Glutamatergic neuron (in vitro differentiated cells): ENCODE data around the gene POLR3K. TPM values are rescaled to one million over a fixed set of nuclear protein-coding genes. Genes with fewer than 3 reads are reported as not detected.

Experiments
- DNase-seq: peaks from one replicate; pipeline ENCODE4 v3.0.0; 2022
- H3K27ac Mint-ChIP-seq: one replicate; pipeline ENCODE4 v1.8.0; 2020; ENCODE audit warnings: mild to moderate bottlenecking, mixed read lengths, inconsistent platforms; ENCODE audit not compliant: unreplicated experiment
- H3K27me3 Mint-ChIP-seq: one replicate; pipeline ENCODE4 v1.8.0; 2020; ENCODE audit warnings: mild to moderate bottlenecking, moderate library complexity, mixed read lengths, inconsistent platforms; ENCODE audit not compliant: unreplicated experiment
- H3K36me3 Mint-ChIP-seq: one replicate; pipeline ENCODE4 v1.8.0; 2020; ENCODE audit warnings: mild to moderate bottlenecking, mixed read lengths, inconsistent platforms; ENCODE audit not compliant: unreplicated experiment
- H3K4me1 Mint-ChIP-seq: one replicate; pipeline ENCODE4 v1.8.0; 2020; ENCODE audit warnings: mild to moderate bottlenecking, low read depth, mixed read lengths, inconsistent platforms; ENCODE audit not compliant: unreplicated experiment
- H3K4me3 Mint-ChIP-seq: one replicate; pipeline ENCODE4 v1.8.0; 2020; ENCODE audit warnings: mild to moderate bottlenecking, mixed read lengths, inconsistent platforms; ENCODE audit not compliant: unreplicated experiment
- H3K9me3 Mint-ChIP-seq: one replicate; pipeline ENCODE4 v1.8.0; 2020; ENCODE audit warnings: mild to moderate bottlenecking, moderate library complexity, mixed read lengths, inconsistent platforms; ENCODE audit not compliant: unreplicated experiment
- CTCF ChIP-seq: fragments of 200-600 bp; sonication (generic); IDR thresholded peaks from one replicate; pipeline ENCODE4 v1.5.0; 2021; ENCODE audit not compliant: partially characterized antibody, unreplicated experiment
- total RNA-seq: library from RNA; stranded (reverse); fragmentation: NEBNext Ultra II Directional; extraction: Animal tissue kit (Norgen Biotek cat#: 25700); gene quantifications from one replicate; pipeline ENCODE4 v1.2.1, GENCODE V29; 2021; ENCODE audit not compliant: unreplicated experiment

POLR3K gene
- total RNA-seq, 1 donor from 2014 or later, result 10.2 TPM

GRCh38 chr16:63998-64913 is 10.8 kb upstream of the POLR3K start:
- peaks cover 6% of the 10 kb centered on the region for H3K36me3 Mint-ChIP-seq
- no peak overlapping the region for H3K4me3 Mint-ChIP-seq
- no peak for TF ChIP-seq CTCF

GRCh38 chr16:63466-63865 is 10.1 kb upstream of the POLR3K start:
- Mint-ChIP-seq H3K36me3 (peaks cover 6% of the 10 kb centered on the region), H3K27ac (no peak overlapping the region), H3K4me1 (peaks cover 5% of the 10 kb centered on the region), H3K4me3 (no peak overlapping the region), H3K9me3 (peaks cover 3% of the 10 kb centered on the region), H3K27me3 (peaks cover 8% of the 10 kb centered on the region)
- no peak for DNase-seq
- no peak for TF ChIP-seq CTCF

More at GRCh38 chr16:63998-64913, 10.8 kb upstream of the POLR3K start:
- no peak for DNase-seq
- H3K27me3 Mint-ChIP-seq, result peaks cover 7% of the 10 kb centered on the region
- no peak overlapping the region for H3K27ac Mint-ChIP-seq
- peaks cover 7% of the 10 kb centered on the region for H3K4me1 Mint-ChIP-seq
- peaks cover 3% of the 10 kb centered on the region for H3K9me3 Mint-ChIP-seq

GRCh38 chr16:62968-63391 is 9.6 kb upstream of the POLR3K start:
- peaks cover 5% of the 10 kb centered on the region for H3K4me1 Mint-ChIP-seq
- H3K9me3 Mint-ChIP-seq, result peaks cover 3% of the 10 kb centered on the region
- no peak overlapping the region for H3K27ac Mint-ChIP-seq
- H3K36me3 Mint-ChIP-seq, result peaks cover 10% of the 10 kb centered on the region
- DNase-seq, result no peak
- no peak for TF ChIP-seq CTCF
- H3K27me3 Mint-ChIP-seq, result peaks cover 8% of the 10 kb centered on the region
- no peak overlapping the region for H3K4me3 Mint-ChIP-seq

GRCh38 chr16:62283-62967 is 9.0 kb upstream of the POLR3K start:
- no peak overlapping the region for H3K4me3 Mint-ChIP-seq
- TF ChIP-seq CTCF, result no peak
- no peak overlapping the region for H3K27ac Mint-ChIP-seq
- peaks cover 3% of the 10 kb centered on the region for H3K4me1 Mint-ChIP-seq
- peaks cover 1% of the 10 kb centered on the region for H3K9me3 Mint-ChIP-seq
- peaks cover 8% of the 10 kb centered on the region for H3K27me3 Mint-ChIP-seq
- H3K36me3 Mint-ChIP-seq, result peaks cover 13% of the 10 kb centered on the region
- DNase-seq, result no peak
